K562 (cell line): ENCODE data around the gene TLNRD1. TPM values are rescaled to one million over a fixed set of nuclear protein-coding genes. Genes with fewer than 3 reads are reported as not detected.

ENCODE experiments used
- ATAC-seq: fragments of 200-7000 bp; cut with Tn5 transposase; 3 replicates; pipeline ENCODE4 v1.9.1; 2020; ENCODE audit warnings: moderate library complexity
- BruUV-seq: library from RNA; stranded (reverse); fragments of 400-500 nt; replicated peaks from 2 replicates; lab custom pipeline; 2021; lab: Mats Ljungman, UMichigan
- CTCF ChIA-PET: fragments of 300-600 bp; formaldehyde crosslinking; extraction: SDS; loops from one replicate; lab custom pipeline; 2021; ENCODE audit warnings: low intra/inter-chr PET ratio; lab: Yijun Ruan, JAX
- POLR2A ChIA-PET: fragments of 300-600, 350-650 bp; sonication (Branson Sonifier 250); formaldehyde crosslinking; extraction: SDS; loops from one replicate; lab custom pipeline; 2021; ENCODE audit warnings: antibody characterized with exemption, inconsistent platforms; lab: Yijun Ruan, JAX
- DNase-seq, 4 experiments: peaks; one replicate each; pipeline versions ENCODE4 v3.0.0 to v3.0.0-alpha.2; 2011 to 2018; ENCODE audit warnings: low spot score in 3 of 4, mixed read lengths in 3 of 4; ENCODE audit errors: extremely low read depth in 1 of 4
- FAIRE-seq: peaks from 2 replicates; lab custom pipeline; 2011; peaks lifted over from hg19 to GRCh38; lab: Jason Lieb, UNC
- H2AFZ ChIP-seq: 2 replicates; pipeline ENCODE4 v1.6.0; 2011; ENCODE audit warnings: low read depth, low read length, control low read depth, inconsistent platforms
- H3K27ac ChIP-seq: fragments of 200-600 bp; 3 replicates; pipeline ENCODE4 v1.8.0; 2011; ENCODE audit warnings: low read depth, mild to moderate bottlenecking, control low read depth, inconsistent platforms, low read length, moderate library complexity, mixed read lengths; ENCODE audit errors: extremely low read depth
- H3K27me3 ChIP-seq, 2 experiments: fragments of 300-600 bp in 1 of 2; 2 replicates in 1 of 2; 3 replicates in 1 of 2; pipeline versions ENCODE4 v1.6.0 to v1.8.0; 2011; ENCODE audit warnings: inconsistent platforms in 2 of 2, low read length in 2 of 2, mild to moderate bottlenecking in 1 of 2, mixed read lengths in 1 of 2, moderate library complexity in 1 of 2; ENCODE audit not compliant: control insufficient read depth in 2 of 2, insufficient read depth in 2 of 2
- H3K36me3 ChIP-seq: fragments of 300-600 bp; 3 replicates; pipeline ENCODE4 v1.8.0; 2011; ENCODE audit warnings: mild to moderate bottlenecking, low read length, inconsistent platforms; ENCODE audit not compliant: control insufficient read depth, insufficient read depth
- H3K4me1 ChIP-seq, 2 experiments: fragments of 200-600 bp in 1 of 2; replicated peaks in 1 of 2; 2 replicates in 1 of 2; 3 replicates in 1 of 2; pipeline versions ENCODE4 v1.5.1 to v1.8.0; 2011; ENCODE audit warnings: inconsistent platforms in 2 of 2, low read length in 2 of 2, mild to moderate bottlenecking in 1 of 2, mixed read lengths in 1 of 2, moderate library complexity in 1 of 2; ENCODE audit not compliant: control insufficient read depth in 2 of 2, insufficient read depth in 2 of 2
- H3K4me2 ChIP-seq: 2 replicates; pipeline ENCODE4 v1.6.1; 2011; ENCODE audit warnings: low read length, control low read depth, inconsistent platforms, mixed read lengths; ENCODE audit not compliant: insufficient read depth
- H3K4me3 ChIP-seq: fragments of 200-600 bp; sonication (generic), shearing (Covaris generic); 2 replicates; pipeline ENCODE4 v1.5.1; 2016; ENCODE audit warnings: control low read depth, inconsistent platforms
- H3K79me2 ChIP-seq: fragments of 200-600 bp; 3 replicates; pipeline ENCODE4 v1.8.0; 2011; ENCODE audit warnings: low read length, inconsistent platforms; ENCODE audit not compliant: control insufficient read depth, insufficient read depth
- H3K9ac ChIP-seq, 2 experiments: 2 replicates each; pipeline versions ENCODE4 v1.6.0 to v1.6.1; 2011; ENCODE audit warnings: low read depth in 2 of 2, low read length in 2 of 2, control low read depth in 1 of 2, inconsistent platforms in 1 of 2, mild to moderate bottlenecking in 1 of 2, mixed read lengths in 1 of 2; ENCODE audit not compliant: insufficient read depth in 1 of 2
- H3K9me1 ChIP-seq: one replicate; pipeline ENCODE4 v1.6.0; 2011; ENCODE audit warnings: inconsistent platforms, mild to moderate bottlenecking, low read length, moderate library complexity; ENCODE audit not compliant: control insufficient read depth, insufficient read depth
- H3K9me3 ChIP-seq: replicated peaks from 2 replicates; pipeline ENCODE4 v1.5.1; 2011; ENCODE audit warnings: low read depth, low read length, inconsistent platforms; ENCODE audit not compliant: control insufficient read depth, insufficient read depth
- H4K20me1 ChIP-seq: replicated peaks from 2 replicates; pipeline ENCODE4 v1.6.1; 2011; ENCODE audit warnings: low read length, inconsistent platforms, mixed read lengths; ENCODE audit not compliant: control insufficient read depth, insufficient read depth
- ATF7 ChIP-seq: fragments of 450-650 bp; IDR thresholded peaks from 2 replicates; pipeline ENCODE4 v1.7.1; 2014; ENCODE audit warnings: mild to moderate bottlenecking, moderate library complexity
- BCOR ChIP-seq: fragments of 450-650 bp; IDR thresholded peaks from 2 replicates; pipeline ENCODE4 v1.6.1; 2016
- CEBPB ChIP-seq: fragments of 450-650 bp; IDR thresholded peaks from 2 replicates; pipeline ENCODE4 v1.6.1; 2016; ENCODE audit warnings: missing genetic modification characterization, missing compliant biosample characterization
- DIDO1 ChIP-seq: fragments of 450-650 bp; IDR thresholded peaks from 2 replicates; pipeline ENCODE4 v1.6.1; 2016; ENCODE audit warnings: low read depth, missing biosample characterization, missing genetic modification characterization
- HDAC2 ChIP-seq: fragments of 450-650 bp; IDR thresholded peaks from 2 replicates; pipeline ENCODE4 v1.6.1; 2016; ENCODE audit warnings: mild to moderate bottlenecking
- KLF16 ChIP-seq: IDR thresholded peaks from 2 replicates; pipeline ENCODE4 v1.6.1; 2016; ENCODE audit warnings: antibody characterized with exemption
- NFIC ChIP-seq: fragments of 450-650 bp; IDR thresholded peaks from 2 replicates; pipeline ENCODE4 v1.6.1; 2017; ENCODE audit warnings: mild to moderate bottlenecking, inconsistent platforms
- NR4A1 ChIP-seq, 2 experiments: fragments of 250-450 bp in 1 of 2; fragments of 450-650 bp in 1 of 2; sonication (Bioruptor Pico) in 1 of 2; IDR thresholded peaks; 2 replicates each; pipeline versions ENCODE4 v1.4.0 to v1.6.1; 2016 to 2020; ENCODE audit warnings: mild to moderate bottlenecking in 2 of 2, missing compliant biosample characterization in 1 of 2, missing genetic modification characterization in 1 of 2, moderate library complexity in 1 of 2
- PHB ChIP-seq: fragments of 250-450 bp; sonication (Bioruptor Pico); IDR thresholded peaks from 2 replicates; pipeline ENCODE4 v1.5.0; 2021
- PTRF ChIP-seq: fragments of 450-650 bp; IDR thresholded peaks from 2 replicates; pipeline ENCODE4 v1.6.1; 2016; ENCODE audit warnings: mild to moderate bottlenecking, missing genetic modification characterization, missing compliant biosample characterization
- RBM25 ChIP-seq: fragments of 200-400 bp; formaldehyde crosslinking; IDR thresholded peaks from 2 replicates; pipeline ENCODE4 v1.6.1; 2018; ENCODE audit warnings: low read length, low read depth, moderate library complexity; ENCODE audit not compliant: severe bottlenecking
- SMARCA5 ChIP-seq: fragments of 450-650 bp; IDR thresholded peaks from 2 replicates; pipeline ENCODE4 v1.6.1; 2016
- SMC3 ChIP-seq: conservative IDR thresholded peaks from 2 replicates; pipeline ENCODE4 v1.6.1; 2011; ENCODE audit warnings: low read depth, low read length, improper control_type of control experiment; ENCODE audit not compliant: insufficient read depth
- ZFPM2 ChIP-seq: fragments of 250-450 bp; sonication (Bioruptor Pico); IDR thresholded peaks from 2 replicates; pipeline ENCODE4 v1.5.1; 2022; ENCODE audit warnings: mild to moderate bottlenecking
- ZNF134 ChIP-seq: fragments of 250-450 bp; sonication (Bioruptor Pico); conservative IDR thresholded peaks from 2 replicates; pipeline ENCODE4 v1.4.0; 2020
- ZNF239 ChIP-seq: fragments of 250-450 bp; sonication (Bioruptor Pico); IDR thresholded peaks from 2 replicates; pipeline ENCODE4 v1.4.0; 2020; ENCODE audit warnings: mild to moderate bottlenecking
- ZNF764 ChIP-seq: fragments of 250-450 bp; sonication (Bioruptor Pico); IDR thresholded peaks from 2 replicates; pipeline ENCODE4 v1.4.0; 2020; ENCODE audit warnings: low read depth, mild to moderate bottlenecking, moderate library complexity
- WGBS: fragments of 100-300 bp; shearing (Covaris generic); methylation state at CpG from one replicate; pipeline ENCODE4 v1.1.6; 2016; ENCODE audit warnings: low coverage, mixed read lengths; ENCODE audit not compliant: insufficient coverage; ENCODE audit errors: missing lambda C conversion rate; 5-methylcytosine and 5-hydroxymethylcytosine counted together
- in situ Hi-C: fragments of 300-500 bp; cut with MboI; formaldehyde crosslinking; loops from 4 replicates; pipeline ENCODE4 v1.15.0; 2018; ENCODE audit warnings: inconsistent platforms, mixed read lengths
- intact Hi-C: fragments of 100-400 bp; cut with micrococcal nuclease; formaldehyde crosslinking; loops from 2 replicates; pipeline ENCODE4 v1.14.2; 2022
- polyA plus RNA-seq, 8 experiments: library from polyadenylated mRNA; depleted of rRNA in 4 of 8; stranded (reverse) in 5 of 8; unstranded in 3 of 8; fragments of >200 nt; fragmentation: Nextera tagmentation in 2 of 8; fragmentation: Illumina TruSeq in 1 of 8; extraction: Ambion mirVana in 2 of 8; extraction: Trizol in 1 of 8; gene quantifications; 2 replicates each; pipeline versions ENCODE4 v1.2.1 to v1.2.3, GENCODE V29; 2011 to 2014; ENCODE audit warnings: inconsistent platforms in 1 of 8, missing spikeins in 1 of 8
- total RNA-seq, 7 experiments: library from RNA; depleted of rRNA in 6 of 7; stranded (reverse); fragments of >200 nt in 6 of 7; fragmentation: Illumina TruSeq in 2 of 7; extraction: Trizol in 2 of 7; gene quantifications; 2 replicates each; pipeline versions ENCODE4 v1.2.1 to v1.2.3, GENCODE V29; 2011 to 2021; ENCODE audit warnings: low replicate concordance in 1 of 7
- TF ChIP-seq, protein P1 (sequence below): fragments of 450-650 bp; IDR thresholded peaks from 2 replicates; pipeline ENCODE4 v1.6.1; 2018; ENCODE audit warnings: mild to moderate bottlenecking, low read depth; ENCODE audit not compliant: partially characterized antibody
- TF ChIP-seq, protein P2 (sequence below): fragments of 450-650 bp; IDR thresholded peaks from 2 replicates; pipeline ENCODE4 v1.6.1; 2016
- TF ChIP-seq, protein P3 (sequence below): fragments of 450-650 bp; formaldehyde crosslinking; IDR thresholded peaks from 2 replicates; pipeline ENCODE4 v1.4.0; 2022; ENCODE audit warnings: mild to moderate bottlenecking, moderate library complexity

Gene TLNRD1
- total and polyA plus RNA-seq, 9 of the 15 experiments (the other 6 are each of a cell fraction or from before 2014, with no cell fraction given), result 1.1 to 33.1 (median 5.7) TPM

DNA sequence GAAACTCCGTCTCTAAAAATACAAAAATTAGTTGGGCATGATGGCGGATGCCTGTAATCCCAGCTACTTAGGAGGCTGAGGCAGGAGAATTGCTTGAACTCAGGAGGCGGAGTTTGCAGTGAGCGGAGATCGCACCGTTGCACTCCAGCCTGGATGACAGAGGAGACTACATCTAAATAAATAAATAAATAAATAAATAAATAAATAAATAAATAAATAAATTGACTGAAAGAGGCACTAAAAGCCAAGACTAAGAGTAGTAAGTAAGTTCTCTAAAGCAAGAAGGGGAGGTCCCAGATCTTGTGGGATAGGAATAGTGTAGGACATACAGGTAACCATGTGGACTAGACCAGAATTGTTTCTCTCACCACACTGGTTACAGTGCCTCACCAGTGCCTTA is 40.0 kb downstream of the TLNRD1 start (continued):
- TF ChIP-seq NFIC (no peak), SMC3 (no peak)

DNA sequence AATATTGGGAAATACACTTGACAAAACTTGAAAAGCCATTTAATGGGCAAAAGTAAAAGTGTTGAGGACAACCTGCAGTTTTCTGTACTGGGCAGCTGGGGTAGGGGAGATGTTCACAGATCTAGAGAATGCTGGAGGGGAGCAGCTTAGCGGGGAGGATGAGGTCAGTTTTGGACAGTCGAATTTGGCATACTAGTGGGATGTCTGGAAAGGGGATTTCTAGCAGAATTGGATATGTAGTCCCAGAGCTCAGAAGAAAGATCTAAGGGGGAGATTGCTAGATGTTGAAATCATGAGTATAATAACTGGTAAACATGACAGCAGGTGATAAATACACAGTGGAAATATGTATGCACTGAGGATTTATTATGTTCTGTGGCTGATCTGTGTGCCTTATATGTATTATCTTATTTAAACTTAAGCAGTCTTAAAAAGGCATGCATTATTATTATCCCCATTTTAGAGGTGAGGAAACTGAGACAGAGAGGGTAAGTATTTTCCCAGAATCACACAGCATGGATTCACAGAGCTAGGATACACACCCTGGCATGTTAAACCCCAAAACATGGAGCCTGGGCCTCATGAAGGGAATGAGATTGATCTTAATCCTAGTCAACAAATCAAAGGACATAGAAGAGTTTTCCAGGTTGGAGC is 42.7 kb downstream of the TLNRD1 start:
- H3K9me1 ChIP-seq, result no peaks in the 10 kb centered on the region
- H4K20me1 ChIP-seq, result no peaks in the 10 kb centered on the region
- no peak overlapping the region for H3K9ac ChIP-seq
- no peaks in the 10 kb centered on the region for H3K27me3 ChIP-seq
- DNase-seq (no peak), ATAC-seq (no peak), FAIRE-seq (no peak)
- no peaks in the 10 kb centered on the region for H3K9me3 ChIP-seq
- no TSS peak for BruUV-seq
- H3K79me2 ChIP-seq, result no peaks in the 10 kb centered on the region
- ChIA-PET CTCF (no interaction called here), POLR2A (interaction anchor here (1.0 kb wide), 1 partner anchor 19 kb away, joined by 3 read pairs; no protein-coding TSS in a partner anchor)
- in situ Hi-C loops (no loop called here), intact Hi-C loops (no loop called here)
- H3K27ac ChIP-seq, result no peak overlapping the region
- no peak overlapping the region for H3K4me2 ChIP-seq
- H2AFZ ChIP-seq, result no peak overlapping the region
- H3K36me3 ChIP-seq, result no peaks in the 10 kb centered on the region
- H3K4me1 ChIP-seq, result peaks cover 0 to 7% of the 10 kb centered on the region in 2 experiments; a peak in 2 of 5 replicates
- 43% methylated on average over 2 of the region's 2 CpGs for WGBS
- no peak overlapping the region for H3K4me3 ChIP-seq
- TF ChIP-seq DIDO1, result no peak
- TF ChIP-seq PHB, result no peak
- TF ChIP-seq CEBPB (tag), result 0 out of 2 replicates have a peak, but pooled peaks have one; percentile 12
- no peak for TF ChIP-seq NR4A1 (CRISPR knock-in tag; IDR thresholded peaks at IDR 0.05)
- no peak for TF ChIP-seq NR4A1 (tag; IDR thresholded peaks at IDR 0.05)
- peak; percentile 76; the same call in 1 of the 2 replicates for TF ChIP-seq BCOR
- TF ChIP-seq HDAC2, result peak; percentile 22; the same call in 1 of the 2 replicates
- TF ChIP-seq, protein P1, sequence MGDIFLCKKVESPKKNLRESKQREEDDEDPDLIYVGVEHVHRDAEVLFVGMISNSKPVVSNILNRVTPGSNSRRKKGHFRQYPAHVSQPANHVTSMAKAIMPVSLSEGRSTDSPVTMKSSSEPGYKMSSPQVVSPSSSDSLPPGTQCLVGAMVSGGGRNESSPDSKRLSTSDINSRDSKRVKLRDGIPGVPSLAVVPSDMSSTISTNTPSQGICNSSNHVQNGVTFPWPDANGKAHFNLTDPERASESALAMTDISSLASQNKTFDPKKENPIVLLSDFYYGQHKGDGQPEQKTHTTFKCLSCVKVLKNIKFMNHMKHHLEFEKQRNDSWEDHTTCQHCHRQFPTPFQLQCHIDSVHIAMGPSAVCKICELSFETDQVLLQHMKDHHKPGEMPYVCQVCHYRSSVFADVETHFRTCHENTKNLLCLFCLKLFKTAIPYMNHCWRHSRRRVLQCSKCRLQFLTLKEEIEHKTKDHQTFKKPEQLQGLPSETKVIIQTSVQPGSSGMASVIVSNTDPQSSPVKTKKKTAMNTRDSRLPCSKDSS, result no peak
- no peak for TF ChIP-seq ATF7
- no peak for TF ChIP-seq ZNF134 (CRISPR knock-in tag)
- no peak for TF ChIP-seq ZFPM2 (CRISPR knock-in tag)
- TF ChIP-seq, protein P2, sequence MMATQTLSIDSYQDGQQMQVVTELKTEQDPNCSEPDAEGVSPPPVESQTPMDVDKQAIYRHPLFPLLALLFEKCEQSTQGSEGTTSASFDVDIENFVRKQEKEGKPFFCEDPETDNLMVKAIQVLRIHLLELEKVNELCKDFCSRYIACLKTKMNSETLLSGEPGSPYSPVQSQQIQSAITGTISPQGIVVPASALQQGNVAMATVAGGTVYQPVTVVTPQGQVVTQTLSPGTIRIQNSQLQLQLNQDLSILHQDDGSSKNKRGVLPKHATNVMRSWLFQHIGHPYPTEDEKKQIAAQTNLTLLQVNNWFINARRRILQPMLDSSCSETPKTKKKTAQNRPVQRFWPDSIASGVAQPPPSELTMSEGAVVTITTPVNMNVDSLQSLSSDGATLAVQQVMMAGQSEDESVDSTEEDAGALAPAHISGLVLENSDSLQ, result no peak
- peak; percentile 51; the same call in 1 of the 2 replicates for TF ChIP-seq SMARCA5
- no peak for TF ChIP-seq ZNF239 (CRISPR knock-in tag)
- TF ChIP-seq PTRF, result no peak
- peak; percentile 90 for TF ChIP-seq RBM25
- TF ChIP-seq, protein P3, sequence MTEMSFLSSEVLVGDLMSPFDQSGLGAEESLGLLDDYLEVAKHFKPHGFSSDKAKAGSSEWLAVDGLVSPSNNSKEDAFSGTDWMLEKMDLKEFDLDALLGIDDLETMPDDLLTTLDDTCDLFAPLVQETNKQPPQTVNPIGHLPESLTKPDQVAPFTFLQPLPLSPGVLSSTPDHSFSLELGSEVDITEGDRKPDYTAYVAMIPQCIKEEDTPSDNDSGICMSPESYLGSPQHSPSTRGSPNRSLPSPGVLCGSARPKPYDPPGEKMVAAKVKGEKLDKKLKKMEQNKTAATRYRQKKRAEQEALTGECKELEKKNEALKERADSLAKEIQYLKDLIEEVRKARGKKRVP (CRISPR knock-in tag), result no peak
- TF ChIP-seq ZNF764 (CRISPR knock-in tag), result no peak
- TF ChIP-seq KLF16, result no peak
